Measurements from ENCODE around the gene NAIF1.

NAIF1 gene

DNA sequence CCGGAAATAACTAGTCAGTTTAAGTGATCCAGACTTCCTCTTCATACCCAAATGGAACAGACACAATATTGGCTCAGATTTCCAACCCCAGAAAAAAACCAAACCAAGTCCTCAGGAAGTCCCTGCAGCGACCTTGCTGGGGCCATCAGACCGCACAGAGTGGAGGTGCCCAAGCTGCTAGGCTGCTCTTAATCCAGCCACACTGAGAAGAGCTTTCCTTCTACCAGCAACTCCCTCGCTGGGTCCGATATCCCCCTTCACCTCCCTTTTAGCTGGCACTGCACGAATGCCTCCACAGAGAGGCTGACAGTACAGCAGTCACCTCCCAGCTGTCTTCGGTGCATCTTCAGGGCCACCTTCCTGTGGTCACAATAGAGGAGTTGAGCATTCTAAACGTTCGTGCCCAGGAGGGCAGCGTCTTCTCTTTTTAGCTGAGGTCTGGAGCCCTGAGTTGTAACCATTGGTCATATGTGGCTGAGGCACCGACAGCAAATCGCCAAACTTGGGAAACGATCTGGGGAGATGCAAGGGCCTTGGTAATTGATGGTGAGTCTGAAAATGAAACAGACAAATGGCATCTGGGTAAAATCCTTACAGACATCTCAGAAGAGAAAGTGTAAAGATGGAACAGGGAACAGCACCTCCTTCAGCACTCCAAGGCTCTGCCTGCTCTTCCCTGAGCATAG lies 5.7 kb downstream of the NAIF1 start:
- TF ChIP-seq FOXP2 (optimal IDR thresholded peaks at IDR 0.05; ENCODE audit: control extremely low read depth, extremely low read length, insufficient read depth) (no peak), POLR2AphosphoS5 (IDR thresholded peaks at IDR 0.05; ENCODE audit: borderline replicate concordance, low read depth, low read length) (no peak), EZH2 (IDR thresholded peaks at IDR 0.05) (no peak)
- Histone ChIP-seq H3K9ac (ENCODE audit: insufficient read length) (no peak overlapping the region), H3K27ac (peak overlapping the region; percentile 68), H3K4me3 (no peak overlapping the region), H3K36me3 (ENCODE audit: insufficient read depth, low read length) (peaks cover 4% of the 10 kb centered on the region; the same call in 1 of the 2 replicates), H3K9me3 (ENCODE audit: low read depth, low read length) (no peaks in the 10 kb centered on the region)
- DNase-seq (ENCODE audit: low read depth, low spot score), result no peak

DNA sequence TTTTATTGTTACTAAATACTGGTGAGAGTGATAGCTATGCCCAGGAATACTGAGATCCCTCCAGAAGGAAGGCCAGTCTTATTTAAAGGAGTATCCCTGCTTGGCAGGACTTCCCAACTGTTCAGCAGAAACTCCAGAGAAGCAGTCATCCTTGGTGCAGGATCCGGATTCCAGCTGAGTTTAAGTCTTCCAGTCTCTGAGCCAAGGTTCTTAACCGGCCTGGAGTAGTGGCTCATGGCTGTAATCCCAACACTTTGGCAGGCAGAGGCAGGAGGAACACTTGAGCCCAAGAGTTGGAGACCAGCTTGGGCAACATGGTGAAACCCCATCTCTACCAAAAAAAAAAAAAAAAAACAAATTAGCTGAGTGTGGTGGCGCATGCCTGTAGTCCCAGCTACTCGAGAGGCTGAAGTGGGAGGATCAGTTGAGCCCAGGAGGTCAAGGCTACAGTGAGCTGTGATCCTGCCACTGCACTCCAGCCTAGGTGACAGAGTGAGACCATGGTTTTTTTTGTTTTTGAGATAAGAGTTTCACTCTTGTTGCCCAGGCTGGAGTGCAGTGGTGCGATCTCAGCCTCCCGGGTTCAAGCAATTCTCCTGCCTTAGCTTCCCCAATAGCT lies 7.6 kb downstream of the NAIF1 start:
- Histone ChIP-seq H3K9me3 (ENCODE audit: low read depth, low read length) (no peaks in the 10 kb centered on the region), H3K36me3 (ENCODE audit: insufficient read depth, low read length) (peaks cover 4% of the 10 kb centered on the region; the same call in 1 of the 2 replicates), H3K4me3 (no peak overlapping the region), H3K9ac (ENCODE audit: insufficient read length) (no peak overlapping the region), H3K27ac (no peak overlapping the region)
- no peak for DNase-seq (ENCODE audit: low read depth, low spot score)
- TF ChIP-seq FOXP2 (optimal IDR thresholded peaks at IDR 0.05; ENCODE audit: control extremely low read depth, extremely low read length, insufficient read depth) (no peak), EZH2 (IDR thresholded peaks at IDR 0.05) (no peak), POLR2AphosphoS5 (IDR thresholded peaks at IDR 0.05; ENCODE audit: borderline replicate concordance, low read depth, low read length) (no peak)

DNA sequence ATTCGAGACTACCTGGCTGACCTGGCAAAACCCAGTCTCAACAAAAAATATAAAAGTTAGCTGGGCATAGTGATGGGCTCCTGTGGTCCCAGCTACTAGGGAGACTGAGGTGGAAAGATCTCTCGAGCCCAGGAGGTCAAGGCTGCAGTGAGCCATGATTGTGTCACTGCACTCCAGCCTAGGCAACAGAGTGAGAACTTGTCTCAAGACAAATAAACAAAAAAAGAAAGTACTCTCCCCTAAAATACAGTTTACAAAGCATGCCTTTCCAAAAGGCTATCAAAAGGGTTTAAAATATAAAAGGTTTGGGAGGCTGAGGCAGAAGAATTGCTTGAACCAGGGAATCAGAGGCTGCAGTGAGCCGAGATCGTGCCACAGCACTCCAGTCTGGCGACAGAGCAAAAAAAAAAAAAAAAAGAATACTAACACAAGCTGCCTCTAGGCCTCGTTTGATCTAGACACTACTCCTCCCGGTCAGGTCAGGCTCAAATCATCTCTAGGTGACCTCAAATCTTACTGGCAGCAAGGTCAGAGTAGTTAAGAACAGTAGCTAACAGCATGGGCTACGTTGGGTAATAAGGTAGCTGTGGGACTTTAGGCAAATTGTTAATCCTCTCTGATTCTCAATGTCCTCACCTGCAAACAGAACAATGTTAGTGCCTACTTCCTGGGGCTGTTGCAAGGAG lies 9.3 kb downstream of the NAIF1 start:
- no peak for DNase-seq (ENCODE audit: low read depth, low spot score)
- Histone ChIP-seq H3K4me3 (no peak overlapping the region), H3K9me3 (ENCODE audit: low read depth, low read length) (no peaks in the 10 kb centered on the region), H3K36me3 (ENCODE audit: insufficient read depth, low read length) (no peaks in the 10 kb centered on the region), H3K27ac (peak overlapping the region; percentile 31; the same call in 1 of the 2 replicates), H3K9ac (ENCODE audit: insufficient read length) (no peak overlapping the region)
- no peak for TF ChIP-seq EZH2 (IDR thresholded peaks at IDR 0.05)
- TF ChIP-seq POLR2AphosphoS5 (IDR thresholded peaks at IDR 0.05; ENCODE audit: borderline replicate concordance, low read depth, low read length), result no peak
- TF ChIP-seq FOXP2 (optimal IDR thresholded peaks at IDR 0.05; ENCODE audit: control extremely low read depth, extremely low read length, insufficient read depth), result no peak

DNA sequence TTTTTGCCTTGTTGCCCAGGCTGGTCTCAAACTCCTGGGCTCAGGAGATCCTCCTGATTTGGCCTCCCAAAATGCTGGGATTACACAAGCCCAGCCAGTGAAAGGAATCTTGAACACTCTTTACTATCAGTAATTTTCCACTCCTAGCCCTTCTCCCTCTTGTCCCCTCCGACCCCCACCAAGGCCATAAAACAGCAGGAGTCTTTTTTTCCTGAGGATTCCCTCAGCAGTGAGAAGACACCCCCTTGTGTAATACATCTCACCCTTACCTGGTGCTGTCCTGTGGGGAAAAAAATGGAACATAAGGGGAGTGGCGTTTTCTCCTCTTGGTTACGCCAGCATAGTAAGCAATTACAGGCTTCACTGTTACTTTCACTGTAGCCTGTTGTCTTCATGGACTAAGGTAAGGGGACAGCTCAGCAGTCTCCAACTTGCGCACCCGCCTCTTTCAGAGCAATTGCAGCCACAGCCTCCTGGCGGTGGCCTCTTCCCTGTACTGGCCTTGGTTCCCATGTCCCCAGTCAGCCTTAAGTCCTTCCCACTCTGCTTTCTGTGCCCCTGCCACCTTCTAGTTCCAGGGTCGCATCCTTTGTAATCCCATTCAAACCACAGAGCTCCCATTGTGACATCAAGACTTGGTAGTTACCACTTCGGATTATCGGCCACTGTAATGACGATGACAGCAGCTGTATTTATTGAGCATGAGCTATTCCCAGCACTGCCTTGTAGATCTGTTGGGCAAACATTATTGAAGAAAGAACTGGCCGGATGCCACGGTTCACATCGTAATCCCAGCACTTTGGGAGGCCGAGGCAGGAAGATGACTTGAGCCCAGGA lies 10.0 kb downstream of the NAIF1 start:
- TF ChIP-seq FOXP2 (optimal IDR thresholded peaks at IDR 0.05; ENCODE audit: control extremely low read depth, extremely low read length, insufficient read depth), result no peak
- no peak for TF ChIP-seq EZH2 (IDR thresholded peaks at IDR 0.05)
- no peak for TF ChIP-seq POLR2AphosphoS5 (IDR thresholded peaks at IDR 0.05; ENCODE audit: borderline replicate concordance, low read depth, low read length)

DNA sequence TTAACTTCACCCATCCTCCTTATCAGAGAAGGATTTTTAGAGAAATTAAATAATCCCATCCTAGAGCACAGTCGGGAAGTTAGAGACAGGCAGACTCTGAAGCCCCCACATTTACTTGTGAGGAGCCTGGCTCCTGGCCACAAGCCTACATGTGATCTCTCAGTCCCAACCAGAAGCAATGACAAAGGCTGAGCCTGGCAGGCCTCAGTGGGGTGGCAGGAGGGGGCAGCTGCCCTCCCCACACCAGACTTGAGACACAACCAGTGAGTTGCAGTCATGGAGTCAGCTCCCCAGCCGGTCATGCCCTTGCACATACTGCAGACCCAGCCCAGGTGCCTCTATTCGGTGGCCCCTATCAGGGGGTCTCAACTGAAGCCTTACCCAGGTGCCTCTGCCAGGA lies 11.0 kb downstream of the NAIF1 start:
- Histone ChIP-seq H3K36me3 (ENCODE audit: insufficient read depth, low read length) (no peaks in the 10 kb centered on the region), H3K4me3 (no peak overlapping the region), H3K9ac (ENCODE audit: insufficient read length) (no peak overlapping the region), H3K27ac (no peak overlapping the region), H3K9me3 (ENCODE audit: low read depth, low read length) (no peaks in the 10 kb centered on the region)
- TF ChIP-seq POLR2AphosphoS5 (IDR thresholded peaks at IDR 0.05; ENCODE audit: borderline replicate concordance, low read depth, low read length) (no peak), FOXP2 (optimal IDR thresholded peaks at IDR 0.05; ENCODE audit: control extremely low read depth, extremely low read length, insufficient read depth) (no peak), EZH2 (IDR thresholded peaks at IDR 0.05) (no peak)
- no peak for DNase-seq (ENCODE audit: low read depth, low spot score)

More for the DNA sequence above, 10.0 kb downstream of the NAIF1 start:
- no peaks in the 10 kb centered on the region for H3K9me3 ChIP-seq (ENCODE audit: low read depth, low read length)
- H3K4me3 ChIP-seq, result no peak overlapping the region
- no peak overlapping the region for H3K9ac ChIP-seq (ENCODE audit: insufficient read length)
- no peaks in the 10 kb centered on the region for H3K36me3 ChIP-seq (ENCODE audit: insufficient read depth, low read length)
- no peak overlapping the region for H3K27ac ChIP-seq
- DNase-seq (ENCODE audit: low read depth, low spot score), result no peak

DNA sequence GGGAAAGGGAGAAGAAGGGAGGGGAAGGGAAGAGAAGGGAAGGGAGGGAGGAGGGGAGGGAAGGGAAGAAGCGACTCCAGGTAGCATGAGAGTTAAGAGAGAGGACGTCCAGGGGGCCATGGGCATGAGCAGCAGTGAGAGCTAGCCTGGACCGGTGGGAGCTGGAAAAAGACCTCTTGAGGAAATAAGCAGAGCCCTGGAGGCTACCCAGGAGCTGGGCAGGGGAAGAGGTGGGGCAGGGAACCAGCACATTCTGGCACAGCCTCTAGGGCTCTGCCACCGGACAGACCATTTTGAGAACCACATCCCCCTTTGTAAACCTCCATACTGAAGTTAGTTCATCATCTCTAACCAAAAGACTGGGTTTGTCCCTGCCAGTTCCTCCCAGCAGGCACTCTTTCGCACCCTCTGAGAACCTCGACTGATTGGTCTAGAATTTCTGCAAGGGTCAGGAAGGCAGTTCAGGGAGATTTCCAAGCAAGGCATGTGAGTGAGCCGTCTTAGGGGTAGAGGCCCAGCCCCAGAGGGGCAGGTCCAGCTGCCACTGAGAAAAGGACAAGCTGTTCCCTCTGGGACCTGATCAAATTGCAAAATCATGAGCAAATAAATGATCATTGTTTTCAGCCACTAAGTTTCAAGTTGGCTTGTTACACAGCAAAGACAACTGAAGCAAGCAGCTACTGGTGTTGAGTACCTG lies 11.6 kb downstream of the NAIF1 start:
- Histone ChIP-seq H3K9me3 (ENCODE audit: low read depth, low read length) (no peaks in the 10 kb centered on the region), H3K36me3 (ENCODE audit: insufficient read depth, low read length) (no peaks in the 10 kb centered on the region), H3K4me3 (no peak overlapping the region), H3K27ac (no peak overlapping the region), H3K9ac (ENCODE audit: insufficient read length) (no peak overlapping the region)
- DNase-seq (ENCODE audit: low read depth, low spot score), result no peak
- TF ChIP-seq FOXP2 (optimal IDR thresholded peaks at IDR 0.05; ENCODE audit: control extremely low read depth, extremely low read length, insufficient read depth), result no peak
- TF ChIP-seq EZH2 (IDR thresholded peaks at IDR 0.05), result no peak
- TF ChIP-seq POLR2AphosphoS5 (IDR thresholded peaks at IDR 0.05; ENCODE audit: borderline replicate concordance, low read depth, low read length), result no peak

DNA sequence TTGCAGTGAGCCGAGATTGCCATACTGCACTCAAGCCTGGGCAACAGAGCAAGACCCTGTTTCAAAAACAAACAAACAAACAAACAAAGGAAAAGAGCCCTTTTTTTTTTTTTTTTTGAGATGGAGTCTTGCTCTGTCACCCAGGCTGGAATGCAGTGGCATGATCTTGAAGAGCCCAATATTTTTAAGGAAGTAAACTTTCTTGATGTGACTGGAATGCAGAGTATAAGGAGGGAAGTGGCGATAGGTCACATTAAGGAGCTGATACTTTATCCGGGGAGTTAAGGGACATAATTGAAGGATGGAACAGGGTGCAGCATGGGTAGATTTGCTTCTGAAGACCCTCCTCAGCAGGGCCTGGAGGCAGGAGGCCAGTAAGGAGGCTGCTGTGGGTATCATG lies 13.0 kb downstream of the NAIF1 start:
- no peak for DNase-seq (ENCODE audit: low read depth, low spot score)
- Histone ChIP-seq H3K4me3 (no peak overlapping the region), H3K9ac (ENCODE audit: insufficient read length) (no peak overlapping the region), H3K27ac (no peak overlapping the region), H3K36me3 (ENCODE audit: insufficient read depth, low read length) (no peaks in the 10 kb centered on the region), H3K9me3 (ENCODE audit: low read depth, low read length) (no peaks in the 10 kb centered on the region)
- no peak for TF ChIP-seq EZH2 (IDR thresholded peaks at IDR 0.05)
- no peak for TF ChIP-seq POLR2AphosphoS5 (IDR thresholded peaks at IDR 0.05; ENCODE audit: borderline replicate concordance, low read depth, low read length)
- no peak for TF ChIP-seq FOXP2 (optimal IDR thresholded peaks at IDR 0.05; ENCODE audit: control extremely low read depth, extremely low read length, insufficient read depth)
